Activated CD4-positive, alpha-beta T cell treated with anti-CD3 and anti-CD28 coated beads for 48 hours (primary cell): ENCODE results near the gene GDF7.

Experiments
- DNase-seq: peaks from one replicate; pipeline ENCODE4 v3.0.0-alpha.2; 2020

Gene GDF7

GRCh38 chr2:20663196-20664070 lies 3.5 kb upstream of the GDF7 start:
- DNase-seq = no peak

DNA sequence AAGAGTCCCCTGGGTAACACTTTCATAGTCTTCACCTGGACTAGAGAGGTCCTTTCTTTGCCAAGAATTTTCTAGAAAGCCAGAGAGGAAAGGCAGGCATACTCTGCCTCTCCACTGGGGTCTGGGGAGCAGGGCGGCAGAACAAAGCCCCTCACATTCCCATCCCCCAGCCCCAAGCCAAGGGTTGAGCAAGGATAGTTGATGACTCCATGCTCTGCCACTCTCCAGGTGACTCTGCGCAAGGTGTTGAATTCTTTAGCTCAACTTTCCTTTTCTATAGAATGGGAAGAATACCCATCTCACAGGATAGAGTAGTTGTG lies 2.9 kb upstream of the GDF7 start:
- no peak for DNase-seq

DNA sequence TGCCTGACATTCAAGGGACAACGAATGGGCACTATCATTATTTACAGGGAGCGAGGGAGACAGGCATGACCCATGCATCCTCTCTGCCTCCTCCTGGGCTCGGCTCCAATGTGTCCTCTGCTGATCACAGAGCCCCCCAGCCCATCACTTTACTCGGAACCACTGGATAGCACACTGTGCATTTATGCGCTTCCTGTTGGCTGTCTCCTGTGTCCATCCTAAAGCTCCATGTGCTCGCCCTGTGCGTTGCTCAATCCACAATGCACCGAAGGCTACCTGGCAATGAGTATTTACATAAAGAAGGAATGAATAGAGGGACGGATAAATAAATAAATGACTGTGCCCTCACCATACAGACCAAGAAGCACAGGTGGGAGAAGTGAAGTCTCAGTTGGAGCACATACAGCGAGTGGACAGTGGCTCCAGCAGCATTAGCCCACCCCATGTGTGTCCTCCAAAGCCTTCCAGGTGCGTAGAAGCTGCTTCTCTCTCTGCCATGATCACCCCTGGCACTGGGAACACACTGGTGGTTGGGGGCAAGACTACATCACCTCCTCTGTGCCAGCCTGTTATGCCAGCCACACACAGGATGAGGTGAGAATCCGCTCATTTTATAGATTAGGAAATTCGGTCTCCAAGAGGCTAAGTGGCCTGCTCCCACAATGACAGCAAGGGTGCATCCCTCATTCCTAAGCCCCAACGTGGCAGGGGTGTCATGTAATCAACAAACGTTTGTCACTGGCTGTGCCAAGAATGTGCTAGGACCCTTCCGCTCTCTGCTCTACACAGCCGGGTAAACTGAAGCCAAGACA lies 2.3 kb upstream of the GDF7 start:
- no peak for DNase-seq

DNA sequence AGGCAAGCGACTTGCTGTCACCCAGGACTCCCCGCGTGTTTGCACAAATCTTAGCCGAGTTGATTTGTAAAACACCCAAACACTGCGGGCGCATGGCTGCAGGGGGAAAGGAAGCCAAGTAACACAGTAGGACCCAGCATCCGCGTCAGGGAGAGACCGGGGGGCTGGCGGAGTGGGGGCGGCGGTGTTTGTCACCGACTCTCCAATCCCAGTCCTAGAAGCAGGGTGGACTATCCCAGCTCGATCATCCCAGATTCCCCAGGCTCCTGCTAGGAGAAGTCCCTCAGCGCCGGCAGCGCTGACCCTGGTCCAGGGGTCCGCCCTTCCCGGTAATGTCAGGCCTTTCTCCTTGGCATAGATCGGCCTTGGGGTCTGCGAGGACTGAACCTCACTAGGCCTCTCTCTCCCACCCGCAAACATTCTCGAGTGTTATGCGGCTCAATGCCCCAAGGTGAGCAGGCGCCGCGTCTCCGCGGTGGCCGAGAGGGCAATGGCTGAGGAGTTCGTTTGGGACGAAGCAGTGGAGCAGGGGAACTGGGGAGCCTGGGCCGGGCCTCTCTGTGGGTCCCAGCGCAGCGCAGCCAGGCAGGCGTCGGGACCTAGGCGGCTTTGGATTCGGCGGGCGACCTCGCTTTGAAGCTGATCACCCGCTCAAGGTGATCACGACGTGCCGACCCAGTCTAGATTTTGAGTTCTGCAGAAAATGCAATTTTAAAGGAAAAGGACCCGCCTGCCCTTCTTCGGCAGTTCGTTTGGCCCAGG lies 1.5 kb upstream of the GDF7 start:
- DNase-seq = no peak

GRCh38 chr2:20666005-20666303 lies 990 bp upstream of the GDF7 start:
- no peak for DNase-seq

DNA sequence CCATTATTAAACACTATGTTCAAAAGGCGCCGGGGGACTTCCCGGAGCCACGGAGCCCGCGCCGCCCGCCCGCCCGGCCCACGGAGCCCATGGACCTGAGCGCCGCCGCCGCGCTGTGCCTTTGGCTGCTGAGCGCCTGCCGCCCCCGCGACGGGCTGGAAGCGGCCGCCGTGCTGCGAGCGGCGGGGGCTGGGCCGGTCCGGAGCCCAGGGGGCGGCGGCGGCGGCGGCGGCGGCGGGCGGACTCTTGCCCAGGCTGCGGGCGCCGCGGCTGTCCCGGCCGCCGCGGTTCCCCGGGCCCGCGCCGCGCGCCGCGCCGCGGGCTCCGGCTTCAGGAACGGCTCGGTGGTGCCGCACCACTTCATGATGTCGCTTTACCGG lies 197 bp downstream of the GDF7 start:
- no peak for DNase-seq

- DNase-seq = no peak
Observed at GRCh38 chr2:20667531-20668401, 822 bp downstream of the GDF7 start.

DNA sequence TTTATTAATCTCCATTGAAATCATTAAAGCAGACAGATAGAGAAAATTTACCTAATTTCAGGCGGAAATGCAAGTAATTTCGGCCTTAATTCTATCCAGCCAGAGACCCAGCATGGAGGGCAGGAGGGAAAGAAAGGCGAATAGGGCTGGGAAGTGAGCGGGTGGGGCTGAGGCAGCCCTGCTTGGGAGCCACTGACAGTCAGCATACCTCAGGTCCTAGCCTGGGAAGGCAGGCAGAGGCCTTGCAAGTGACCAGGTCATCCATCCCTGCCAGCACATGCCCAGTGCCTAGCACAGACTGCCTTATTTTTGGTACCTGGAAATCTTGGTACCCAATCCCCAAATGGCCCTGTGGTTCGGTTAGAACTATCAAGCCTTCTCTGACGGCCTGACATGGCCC lies 1.5 kb downstream of the GDF7 start:
- DNase-seq = no peak

DNA sequence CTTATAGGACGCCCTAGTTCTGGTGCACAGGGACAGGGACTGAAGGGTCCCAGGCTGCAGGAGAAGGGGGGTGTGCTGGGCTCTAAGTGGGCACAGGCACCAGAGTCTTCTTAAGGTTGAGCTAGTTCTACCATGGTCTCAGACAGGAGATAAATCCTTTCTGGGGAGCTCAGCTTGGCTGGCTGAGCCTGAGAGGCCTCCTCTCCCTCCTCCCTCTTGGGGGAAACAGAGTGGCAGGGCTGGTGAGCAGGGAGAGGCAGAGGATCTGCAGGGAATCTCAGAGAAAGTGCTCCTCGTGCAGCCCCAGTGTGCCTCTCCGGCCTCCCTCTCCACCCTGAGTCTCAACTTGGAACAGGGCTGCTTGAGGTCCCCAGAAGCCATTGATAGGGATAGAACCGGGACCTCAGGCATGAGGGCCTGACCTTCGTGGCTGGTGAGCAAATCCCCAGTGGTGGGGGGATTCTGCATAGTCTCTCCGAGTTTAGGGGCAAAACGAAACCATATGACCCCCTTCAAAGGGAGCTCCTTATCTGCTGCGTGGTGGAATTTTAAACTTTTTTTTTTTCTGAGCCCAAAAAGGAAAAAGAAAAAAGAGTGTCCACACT lies 2.0 kb downstream of the GDF7 start:
- no peak for DNase-seq

- no peak for DNase-seq
Observed at GRCh38 chr2:20669562-20670314, 2.8 kb downstream of the GDF7 start.

DNA sequence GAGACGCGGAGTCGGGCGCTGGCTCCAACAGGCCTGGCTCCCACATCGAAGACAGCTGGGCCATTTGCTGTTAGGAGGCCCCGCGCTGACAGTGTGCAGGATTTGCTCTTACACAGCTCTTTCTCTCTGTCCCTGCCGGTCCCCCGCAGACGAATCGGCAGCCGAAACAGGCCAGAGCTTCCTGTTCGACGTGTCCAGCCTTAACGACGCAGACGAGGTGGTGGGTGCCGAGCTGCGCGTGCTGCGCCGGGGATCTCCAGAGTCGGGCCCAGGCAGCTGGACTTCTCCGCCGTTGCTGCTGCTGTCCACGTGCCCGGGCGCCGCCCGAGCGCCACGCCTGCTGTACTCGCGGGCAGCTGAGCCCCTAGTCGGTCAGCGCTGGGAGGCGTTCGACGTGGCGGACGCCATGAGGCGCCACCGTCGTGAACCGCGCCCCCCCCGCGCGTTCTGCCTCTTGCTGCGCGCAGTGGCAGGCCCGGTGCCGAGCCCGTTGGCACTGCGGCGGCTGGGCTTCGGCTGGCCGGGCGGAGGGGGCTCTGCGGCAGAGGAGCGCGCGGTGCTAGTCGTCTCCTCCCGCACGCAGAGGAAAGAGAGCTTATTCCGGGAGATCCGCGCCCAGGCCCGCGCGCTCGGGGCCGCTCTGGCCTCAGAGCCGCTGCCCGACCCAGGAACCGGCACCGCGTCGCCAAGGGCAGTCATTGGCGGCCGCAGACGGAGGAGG lies 3.5 kb downstream of the GDF7 start:
- no peak for DNase-seq

- no peak for DNase-seq
Observed at GRCh38 chr2:20671036-20671735, 4.2 kb downstream of the GDF7 start.

DNA sequence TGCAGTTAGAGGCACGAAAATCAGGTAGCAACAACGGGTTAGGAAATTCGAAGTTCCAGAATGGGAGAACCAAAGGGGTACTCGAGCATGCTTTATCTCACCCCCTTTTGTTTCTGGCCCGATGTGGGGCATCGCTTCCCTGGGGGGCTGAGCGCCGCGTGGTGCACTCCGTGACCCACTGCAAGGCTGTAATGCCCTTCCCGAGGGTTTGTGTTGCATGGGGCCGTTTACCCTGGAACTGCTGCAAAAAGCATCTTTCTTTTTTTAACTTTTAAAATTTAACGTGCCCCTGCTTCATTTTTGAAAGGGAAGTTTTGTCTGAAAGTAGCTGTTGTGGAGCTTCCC lies 4.8 kb downstream of the GDF7 start:
- DNase-seq = no peak

GRCh38 chr2:20672201-20672951 lies 5.4 kb downstream of the GDF7 start:
- no peak for DNase-seq

- DNase-seq = no peak
Observed at GRCh38 chr2:20673686-20674308, 6.9 kb downstream of the GDF7 start.

- DNase-seq = no peak
Observed at GRCh38 chr2:20674309-20674965, 7.5 kb downstream of the GDF7 start.

DNA sequence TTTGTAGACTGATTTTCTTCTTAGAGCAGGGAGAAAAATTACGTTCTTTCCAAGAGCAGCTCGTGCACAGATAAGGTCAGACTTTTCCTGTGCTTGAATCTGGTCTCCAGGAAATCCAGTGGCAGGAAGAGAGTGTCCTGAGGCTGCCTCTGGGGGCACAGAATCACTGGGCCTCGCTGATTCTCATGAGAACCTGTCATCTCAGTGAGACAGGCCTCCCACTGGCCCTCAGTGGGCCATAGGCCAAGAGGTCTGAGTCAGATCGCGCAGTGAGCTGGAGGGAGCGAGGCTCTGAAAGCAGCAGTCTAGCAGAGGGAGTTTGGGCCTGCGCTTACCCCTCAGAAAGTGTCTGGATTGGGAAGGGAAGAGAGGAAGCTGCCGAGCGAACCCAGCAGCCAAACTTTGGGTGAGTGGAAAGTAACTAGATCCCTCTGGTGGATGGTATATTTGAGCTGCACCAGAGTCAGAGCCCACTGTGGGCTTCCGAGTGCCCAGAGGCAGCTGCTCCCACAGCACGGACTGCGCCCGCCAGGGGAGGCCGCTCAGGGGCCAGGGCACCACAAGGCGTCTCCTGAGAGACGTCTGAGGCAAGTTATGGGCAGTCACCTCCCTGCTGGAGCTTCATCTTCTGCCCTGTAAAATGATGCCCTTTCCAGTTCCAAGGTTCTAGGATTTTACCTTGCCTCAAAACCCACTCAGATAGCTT lies 8.2 kb downstream of the GDF7 start:
- DNase-seq = no peak
